AG04449 (cell line): ENCODE results near the gene CLEC10A.
"Not testable (repeated sequence)": the region's sequence is repeated elsewhere in the genome, so short reads cannot be mapped to it uniquely, and the experiment has no call there.

Source experiments
- CTCF ChIA-PET: fragments of 350-600 bp; formaldehyde crosslinking; extraction: SDS; loops from one replicate; lab custom pipeline; 2021; ENCODE audit warnings: antibody characterized with exemption; lab: Yijun Ruan, JAX
- POLR2A ChIA-PET: fragments of 400-600, 350-600 bp; formaldehyde crosslinking; extraction: SDS; loops from one replicate; lab custom pipeline; 2020; ENCODE audit warnings: antibody characterized with exemption, inconsistent platforms; lab: Yijun Ruan, JAX
- DNase-seq: peaks from one replicate; pipeline ENCODE4 v3.0.0-alpha.2; 2010; ENCODE audit warnings: low read depth, low spot score
- H3K4me3 ChIP-seq: 2 replicates; pipeline ENCODE4 v1.5.1; 2011; ENCODE audit warnings: low read depth, mild to moderate bottlenecking, control low read depth, low read length
- CTCF ChIP-seq: IDR thresholded peaks from one replicate; pipeline ENCODE4 v1.5.1; 2011; ENCODE audit warnings: mild to moderate bottlenecking, moderate library complexity, low read length, control low read depth, inconsistent platforms; ENCODE audit not compliant: insufficient read depth; ENCODE audit errors: missing control alignments

CLEC10A gene

GRCh38 chr17:7063518-7064094 lies 16.4 kb downstream of the CLEC10A start:
- CTCF ChIA-PET, result interaction anchor here (1.1 to 1.9 kb wide), 4 partner anchors 11 to 76 kb away, joined by 3 to 7 read pairs (median 4); no protein-coding TSS in a partner anchor
- no peak for TF ChIP-seq CTCF
- DNase-seq, result no peak
- no peak overlapping the region for H3K4me3 ChIP-seq
- POLR2A ChIA-PET, result no interaction called here

- no peak overlapping the region for H3K4me3 ChIP-seq
- no peak for TF ChIP-seq CTCF
- DNase-seq, result no peak
- ChIA-PET POLR2A (no interaction called here), CTCF (interaction anchor here (1.3 to 3.4 kb wide), 2 partner anchors 9 to 14 kb away, joined by 3 to 14 read pairs; no protein-coding TSS in a partner anchor)
Observed at GRCh38 chr17:7060165-7060891, 19.7 kb downstream of the CLEC10A start.

DNA sequence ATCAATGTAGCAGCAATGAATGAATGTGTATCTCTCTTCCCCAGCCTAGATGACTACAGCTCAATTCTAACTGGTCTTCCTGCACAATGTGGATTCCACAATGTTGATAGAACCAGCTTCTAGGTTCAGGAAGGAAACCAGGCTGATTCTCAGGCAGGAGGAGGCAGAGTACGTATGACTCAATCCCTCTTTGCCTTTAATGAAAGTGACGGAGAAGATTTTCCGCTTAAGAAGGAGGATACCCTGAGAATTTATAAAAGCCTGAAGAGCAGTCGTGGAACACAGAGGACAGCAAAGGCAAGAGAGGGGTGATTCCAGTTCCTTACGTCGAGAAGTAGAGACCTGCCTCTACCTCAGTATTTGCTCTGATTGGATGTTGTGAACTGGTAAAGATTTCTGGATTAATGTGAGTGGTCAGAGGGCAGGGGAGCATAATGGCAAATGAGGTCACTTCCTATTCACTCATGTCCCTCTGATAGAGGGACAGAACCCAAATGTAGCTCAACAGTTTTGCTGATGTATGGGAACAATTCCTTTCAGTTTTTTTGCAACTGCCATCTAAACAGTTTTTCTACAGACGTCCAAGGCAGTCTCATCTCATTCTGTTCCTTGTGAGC lies 21.1 kb downstream of the CLEC10A start:
- no peak for DNase-seq
- POLR2A ChIA-PET, result no interaction called here
- TF ChIP-seq CTCF, result no peak
- no peak overlapping the region for H3K4me3 ChIP-seq
- CTCF ChIA-PET, result interaction anchor here (1.0 to 3.4 kb wide), 4 partner anchors 13 to 93 kb away, joined by 3 to 14 read pairs (median 6); no protein-coding TSS in a partner anchor

- POLR2A ChIA-PET, result no interaction called here
- no peak overlapping the region for H3K4me3 ChIP-seq
- no peak for DNase-seq
- TF ChIP-seq CTCF, result no peak
- CTCF ChIA-PET, result interaction anchor here (1.0 kb wide), 1 partner anchor 81 kb away, joined by 4 read pairs; no protein-coding TSS in a partner anchor
Observed at GRCh38 chr17:7056386-7056785, 23.7 kb downstream of the CLEC10A start.

GRCh38 chr17:7050583-7050982 lies 29.5 kb downstream of the CLEC10A start:
- POLR2A ChIA-PET, result not testable (repeated sequence)
- CTCF ChIA-PET, result interaction anchor here (0.8 to 12.6 kb wide), 12 partner anchors 9 to 246 kb away, joined by 3 to 465 read pairs (median 6); partner anchors contain the start of gene ASGR1

GRCh38 chr17:7048968-7049367 lies 31.1 kb downstream of the CLEC10A start:
- H3K4me3 ChIP-seq, result no peak overlapping the region
- ChIA-PET POLR2A (no interaction called here), CTCF (interaction anchor here (1.1 to 12.6 kb wide), 6 partner anchors 10 to 512 kb away, joined by 3 to 465 read pairs (median 12); partner anchors contain the start of gene ASGR1)
- DNase-seq, result no peak
- TF ChIP-seq CTCF, result no peak

More at GRCh38 chr17:7050583-7050982, 29.5 kb downstream of the CLEC10A start:
- DNase-seq, H3K4me3 ChIP-seq: not testable (repeated sequence)
